Trophoblast cell (in vitro differentiated cells and primary cell): ENCODE data around the gene VASN.

Source experiments
- DNase-seq, 2 donors: peaks; one replicate each; pipeline ENCODE4 v3.0.0-alpha.2; 2016
- H2AFZ ChIP-seq: 2 replicates; pipeline ENCODE4 v1.6.1; 2013; ENCODE audit warnings: low read length, moderate library complexity, mild to moderate bottlenecking; ENCODE audit not compliant: insufficient read depth, poor library complexity
- H2AK5ac ChIP-seq: 2 replicates; pipeline ENCODE4 v1.6.1; 2013; ENCODE audit warnings: mild to moderate bottlenecking, low read length
- H2BK120ac ChIP-seq: 2 replicates; pipeline ENCODE4 v1.6.1; 2013; ENCODE audit warnings: low read length, mild to moderate bottlenecking, moderate library complexity; ENCODE audit not compliant: insufficient read depth, poor library complexity
- H2BK12ac ChIP-seq: 2 replicates; pipeline ENCODE4 v1.6.1; 2013; ENCODE audit warnings: mild to moderate bottlenecking, low read length, moderate library complexity
- H2BK5ac ChIP-seq: 2 replicates; pipeline ENCODE4 v1.6.1; 2013; ENCODE audit warnings: low read length, low read depth, moderate library complexity, mild to moderate bottlenecking; ENCODE audit not compliant: poor library complexity
- H3K14ac ChIP-seq: 2 replicates; pipeline ENCODE4 v1.6.1; 2013; ENCODE audit warnings: mild to moderate bottlenecking, low read length
- H3K18ac ChIP-seq: 2 replicates; pipeline ENCODE4 v1.6.1; 2013; ENCODE audit warnings: mild to moderate bottlenecking, low read length
- H3K23ac ChIP-seq: 2 replicates; pipeline ENCODE4 v1.6.1; 2013; ENCODE audit warnings: low read length
- H3K27ac ChIP-seq: 2 replicates; pipeline ENCODE4 v1.5.1; 2013; ENCODE audit warnings: low read depth, mild to moderate bottlenecking, inconsistent platforms, low read length, moderate library complexity
- H3K27me3 ChIP-seq: 2 replicates; pipeline ENCODE4 v1.6.1; 2013; ENCODE audit warnings: inconsistent platforms, mild to moderate bottlenecking, low read length, moderate library complexity; ENCODE audit not compliant: insufficient read depth
- H3K36me3 ChIP-seq, 2 experiments: 1 replicate in 1 of 2; 2 replicates in 1 of 2; pipeline ENCODE4 v1.6.1; 2013; ENCODE audit warnings: low read length in 2 of 2, mild to moderate bottlenecking in 2 of 2, moderate library complexity in 1 of 2; ENCODE audit not compliant: insufficient read depth in 2 of 2, control insufficient read depth in 1 of 2
- H3K4ac ChIP-seq: 2 replicates; pipeline ENCODE4 v1.6.1; 2013; ENCODE audit warnings: low read depth, mild to moderate bottlenecking, low read length, moderate library complexity
- H3K4me1 ChIP-seq, 2 experiments: 1 replicate in 1 of 2; 2 replicates in 1 of 2; pipeline ENCODE4 v1.6.1; 2013; ENCODE audit warnings: low read length in 2 of 2, mild to moderate bottlenecking in 2 of 2, moderate library complexity in 1 of 2; ENCODE audit not compliant: insufficient read depth in 2 of 2, control insufficient read depth in 1 of 2
- H3K4me2 ChIP-seq: 2 replicates; pipeline ENCODE4 v1.6.1; 2013; ENCODE audit warnings: inconsistent platforms, mild to moderate bottlenecking, low read length, moderate library complexity
- H3K4me3 ChIP-seq: 2 replicates; pipeline ENCODE4 v1.5.1; 2013; ENCODE audit warnings: mild to moderate bottlenecking, low read depth, low read length, inconsistent platforms
- H3K79me1 ChIP-seq: one replicate; pipeline ENCODE4 v1.6.1; 2013; ENCODE audit warnings: low read length
- H3K79me2 ChIP-seq: 2 replicates; pipeline ENCODE4 v1.6.1; 2013; ENCODE audit warnings: low read length, mild to moderate bottlenecking; ENCODE audit not compliant: control insufficient read depth, insufficient read depth, poor library complexity
- H3K9ac ChIP-seq: 2 replicates; pipeline ENCODE4 v1.6.1; 2013; ENCODE audit warnings: mild to moderate bottlenecking, low read length
- H3K9me3 ChIP-seq: 2 replicates; pipeline ENCODE4 v1.6.1; 2013; ENCODE audit warnings: low read depth, mild to moderate bottlenecking, control low read depth, inconsistent platforms, low read length; ENCODE audit not compliant: insufficient read depth
- H4K12ac ChIP-seq: 2 replicates; pipeline ENCODE4 v1.6.1; 2013; ENCODE audit warnings: low read depth, mild to moderate bottlenecking, low read length, moderate library complexity
- H4K8ac ChIP-seq: 2 replicates; pipeline ENCODE4 v1.6.1; 2013; ENCODE audit warnings: low read depth, mild to moderate bottlenecking, low read length, moderate library complexity
- H4K91ac ChIP-seq: one replicate; pipeline ENCODE4 v1.6.1; 2013; ENCODE audit warnings: low read depth, mild to moderate bottlenecking, low read length, moderate library complexity
- WGBS: extraction: QIAGEN DNeasy Blood & Tissue Kit; methylation state at CpG from one replicate; pipeline ENCODE4 v1.1.7; 2013; ENCODE audit warnings: missing lambda C conversion rate; ENCODE audit not compliant: insufficient read length, insufficient coverage; ENCODE audit errors: extremely low coverage; 5-methylcytosine and 5-hydroxymethylcytosine counted together

The VASN gene

GRCh38 chr16:4353675-4354074, 18.0 kb upstream of the VASN start:
- H3K23ac ChIP-seq, result no peak overlapping the region
- peaks cover 2 to 13% of the 10 kb centered on the region in 2 experiments for H3K36me3 ChIP-seq
- H2BK120ac ChIP-seq, result no peak overlapping the region
- H3K79me1 ChIP-seq, result peaks cover 4% of the 10 kb centered on the region
- H3K4me1 ChIP-seq, result peaks cover 0 to 4% of the 10 kb centered on the region in 2 experiments
- no peak overlapping the region for H3K4me3 ChIP-seq
- peaks cover 6% of the 10 kb centered on the region for H3K79me2 ChIP-seq
- no CpG with 5 or more reads among the region's 4 CpGs for WGBS
- H4K91ac ChIP-seq, result no peak overlapping the region
- no peak overlapping the region for H3K4ac ChIP-seq
- H3K9ac ChIP-seq, result no peak overlapping the region
- H4K12ac ChIP-seq, result no peak overlapping the region
- DNase-seq, result no peak
- H3K27me3 ChIP-seq, result no peaks in the 10 kb centered on the region
- no peaks in the 10 kb centered on the region for H3K9me3 ChIP-seq
- H3K18ac ChIP-seq, result no peak overlapping the region
- no peak overlapping the region for H3K27ac ChIP-seq
- H3K4me2 ChIP-seq, result no peak overlapping the region
- H4K8ac ChIP-seq, result no peak overlapping the region
- H3K14ac ChIP-seq, result no peak overlapping the region
- H2BK12ac ChIP-seq, result no peak overlapping the region
- no peak overlapping the region for H2BK5ac ChIP-seq
- no peak overlapping the region for H2AK5ac ChIP-seq
- no peak overlapping the region for H2AFZ ChIP-seq

GRCh38 chr16:4354512-4355409, 16.9 kb upstream of the VASN start:
- Histone ChIP-seq H3K14ac (no peak overlapping the region), H3K18ac (no peak overlapping the region), H3K23ac (no peak overlapping the region), H2AK5ac (no peak overlapping the region), H2BK120ac (no peak overlapping the region), H2AFZ (no peak overlapping the region), H3K9ac (no peak overlapping the region), H4K8ac (no peak overlapping the region), H3K4me3 (no peak overlapping the region), H4K91ac (no peak overlapping the region), H3K79me2 (peaks cover 6% of the 10 kb centered on the region), H3K9me3 (no peaks in the 10 kb centered on the region), H3K27ac (no peak overlapping the region), H2BK5ac (no peak overlapping the region), H3K36me3 (peaks cover 2 to 13% of the 10 kb centered on the region in 2 experiments), H3K27me3 (no peaks in the 10 kb centered on the region), H3K4ac (no peak overlapping the region), H2BK12ac (no peak overlapping the region), H3K4me1 (peaks cover 0 to 4% of the 10 kb centered on the region in 2 experiments), H4K12ac (no peak overlapping the region), H3K79me1 (peaks cover 4% of the 10 kb centered on the region), H3K4me2 (no peak overlapping the region)
- no CpG with 5 or more reads among the region's 20 CpGs for WGBS
- DNase-seq, result no peak

- H3K27me3 ChIP-seq, result no peaks in the 10 kb centered on the region
- no peak overlapping the region for H3K18ac ChIP-seq
- H2AK5ac ChIP-seq, result no peak overlapping the region
- H2AFZ ChIP-seq, result no peak overlapping the region
- no peak overlapping the region for H3K4me2 ChIP-seq
- no peak overlapping the region for H3K9ac ChIP-seq
- H3K4me1 ChIP-seq, result peaks cover 2 to 6% of the 10 kb centered on the region in 2 experiments
- H3K4ac ChIP-seq, result no peak overlapping the region
- H4K12ac ChIP-seq, result no peak overlapping the region
- H3K36me3 ChIP-seq, result peaks cover 4 to 18% of the 10 kb centered on the region in 2 experiments
- no peak overlapping the region for H3K23ac ChIP-seq
- no peak overlapping the region for H2BK120ac ChIP-seq
- WGBS, result no CpG with 5 or more reads among the region's 7 CpGs
- no peak overlapping the region for H4K91ac ChIP-seq
- no peak overlapping the region for H4K8ac ChIP-seq
- peaks cover 2% of the 10 kb centered on the region for H3K9me3 ChIP-seq
- no peaks in the 10 kb centered on the region for H3K79me1 ChIP-seq
- no peak overlapping the region for H3K14ac ChIP-seq
- H3K79me2 ChIP-seq, result no peaks in the 10 kb centered on the region
- no peak for DNase-seq
- H2BK12ac ChIP-seq, result no peak overlapping the region
- H3K27ac ChIP-seq, result no peak overlapping the region
- H2BK5ac ChIP-seq, result no peak overlapping the region
- H3K4me3 ChIP-seq, result no peak overlapping the region
These were observed 14.8 kb upstream of the VASN start for GRCh38 chr16:4356820-4357219.

GRCh38 chr16:4358236-4358635, 13.4 kb upstream of the VASN start:
- no peak overlapping the region for H2BK12ac ChIP-seq
- H4K12ac ChIP-seq, result no peak overlapping the region
- H3K4me3 ChIP-seq, result no peak overlapping the region
- H3K9ac ChIP-seq, result no peak overlapping the region
- H3K79me2 ChIP-seq, result no peaks in the 10 kb centered on the region
- no peak overlapping the region for H2AK5ac ChIP-seq
- no peaks in the 10 kb centered on the region for H3K27me3 ChIP-seq
- no peak overlapping the region for H2BK120ac ChIP-seq
- H3K18ac ChIP-seq, result no peak overlapping the region
- no peak for DNase-seq
- WGBS, result no CpG with 5 or more reads among the region's 19 CpGs
- no peak overlapping the region for H4K8ac ChIP-seq
- no peak overlapping the region for H3K14ac ChIP-seq
- H2AFZ ChIP-seq, result no peak overlapping the region
- no peak overlapping the region for H3K27ac ChIP-seq
- no peak overlapping the region for H2BK5ac ChIP-seq
- H3K4ac ChIP-seq, result no peak overlapping the region
- H3K79me1 ChIP-seq, result no peaks in the 10 kb centered on the region
- no peak overlapping the region for H3K4me2 ChIP-seq
- no peak overlapping the region for H3K23ac ChIP-seq
- H3K4me1 ChIP-seq, result peaks cover 2 to 6% of the 10 kb centered on the region in 2 experiments
- H3K9me3 ChIP-seq, result peaks cover 2% of the 10 kb centered on the region
- H4K91ac ChIP-seq, result no peak overlapping the region
- H3K36me3 ChIP-seq, result peaks cover 5 to 21% of the 10 kb centered on the region in 2 experiments
